Astrocyte (in vitro differentiated cells and primary cell): ENCODE measurements around the gene PODN.

Source experiments
- CTCF ChIP-seq: IDR thresholded peaks from 2 replicates; pipeline ENCODE4 v1.5.1; 2011; ENCODE audit warnings: low read depth, mild to moderate bottlenecking, inconsistent platforms, low read length, moderate library complexity; ENCODE audit not compliant: insufficient read depth
- EZH2 ChIP-seq: IDR thresholded peaks from 2 replicates; pipeline ENCODE4 v1.6.1; 2012; ENCODE audit warnings: mild to moderate bottlenecking, low read length, inconsistent platforms; ENCODE audit not compliant: insufficient read depth

DNA sequence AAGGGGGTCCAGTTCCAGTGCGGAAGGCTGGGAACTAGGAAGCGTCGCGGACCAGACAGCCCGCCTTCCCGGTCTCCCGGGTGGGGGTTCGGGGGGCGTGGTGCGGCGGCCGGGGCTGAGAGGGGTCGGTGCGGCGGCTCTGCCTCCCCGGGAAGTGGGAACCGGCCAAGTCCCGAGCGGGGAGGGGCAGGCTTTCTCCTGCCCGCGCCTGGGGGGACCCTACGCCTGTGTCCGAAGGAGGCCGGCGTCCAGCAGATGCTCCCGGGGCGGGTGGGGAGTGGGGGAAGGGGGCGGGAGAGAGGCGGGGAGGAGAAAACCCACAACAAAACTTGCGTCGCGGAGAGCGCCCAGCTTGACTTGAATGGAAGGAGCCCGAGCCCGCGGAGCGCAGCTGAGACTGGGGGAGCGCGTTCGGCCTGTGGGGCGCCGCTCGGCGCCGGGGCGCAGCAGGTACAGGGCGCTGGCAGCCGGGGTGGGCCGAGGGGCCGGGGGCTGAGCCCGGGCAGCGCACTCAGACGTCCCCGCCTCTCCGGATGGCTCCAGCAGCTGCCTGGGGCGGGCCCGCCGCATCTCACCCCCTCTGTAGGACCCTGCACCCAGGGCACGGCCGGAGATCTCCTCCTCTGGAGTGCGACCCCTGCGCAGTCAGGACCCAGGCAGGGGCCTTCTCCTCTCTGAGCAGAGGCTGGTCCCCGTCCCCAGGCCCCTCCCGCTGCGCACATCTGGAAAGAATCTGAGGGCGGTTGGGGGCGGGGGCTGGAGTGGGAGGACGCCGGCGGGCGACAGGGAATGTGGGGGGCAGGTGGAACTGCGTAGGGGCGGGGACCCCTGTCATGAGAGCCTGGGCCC, at the start of gene PODN:
- TF ChIP-seq EZH2 (peak; percentile 15), CTCF (no peak)
